IPS-NIHi7 (cell line): ENCODE data around the gene PKMYT1.

Experiments used
- DNase-seq: peaks from one replicate; pipeline ENCODE4 v3.0.0; 2012; ENCODE audit warnings: mixed read lengths; ENCODE audit errors: extremely low spot score

The PKMYT1 gene

DNA sequence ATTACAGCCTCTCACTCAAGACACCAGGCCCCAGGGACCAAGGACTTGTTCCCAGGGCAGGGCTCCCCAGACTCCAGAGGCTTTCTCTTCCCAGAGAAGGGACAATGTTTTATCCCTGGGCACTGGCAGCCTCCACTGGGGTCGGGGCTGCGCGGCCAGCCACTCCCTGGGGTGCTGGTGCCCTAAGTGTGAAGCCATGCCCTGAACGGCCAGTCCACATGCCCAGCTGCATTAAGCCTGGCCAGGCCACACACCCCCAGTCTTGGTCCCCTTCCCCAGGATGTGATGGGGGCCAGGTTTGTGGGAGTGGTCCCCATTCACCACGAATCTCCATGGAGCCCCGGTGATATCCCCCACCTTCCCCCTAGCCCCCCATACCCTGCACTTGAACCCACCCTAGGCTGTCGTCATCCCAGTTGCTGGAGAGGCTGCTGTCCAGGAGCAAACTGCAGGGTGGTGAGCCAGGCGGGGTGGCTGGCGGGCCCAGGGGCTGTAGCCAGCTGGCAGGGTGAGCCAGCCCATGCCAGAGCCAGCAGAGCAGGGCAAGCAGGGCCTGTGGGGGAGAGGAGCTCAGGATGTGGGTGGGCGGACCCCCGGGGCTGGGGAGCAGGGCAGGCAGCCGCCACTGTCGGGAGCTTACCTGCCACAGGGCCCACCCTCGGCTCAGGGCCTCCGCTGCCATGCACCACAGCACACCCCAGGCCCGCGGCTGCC, 6.5 kb downstream of the PKMYT1 start:
- no peak for DNase-seq

DNA sequence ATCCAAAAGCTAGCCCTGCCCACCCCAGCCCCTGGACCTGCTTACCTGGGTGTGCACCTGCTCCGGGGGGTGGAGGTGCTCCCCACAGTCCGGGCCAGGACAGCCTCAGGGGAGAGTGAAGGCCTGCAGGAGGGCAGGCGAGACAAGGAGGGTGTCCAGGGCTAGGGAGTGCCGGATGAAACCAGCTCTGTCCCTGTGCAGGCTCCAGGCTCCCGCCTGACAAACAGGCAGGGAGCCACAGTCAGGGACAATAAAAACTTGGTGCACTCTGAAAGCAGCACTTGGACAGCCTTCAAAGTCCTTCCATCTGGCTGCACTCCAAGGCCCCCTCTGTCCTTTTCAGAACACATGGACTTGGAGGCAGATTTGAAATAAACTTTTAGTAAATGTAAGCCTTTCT, 7.2 kb downstream of the PKMYT1 start:
- DNase-seq, result no peak

DNA sequence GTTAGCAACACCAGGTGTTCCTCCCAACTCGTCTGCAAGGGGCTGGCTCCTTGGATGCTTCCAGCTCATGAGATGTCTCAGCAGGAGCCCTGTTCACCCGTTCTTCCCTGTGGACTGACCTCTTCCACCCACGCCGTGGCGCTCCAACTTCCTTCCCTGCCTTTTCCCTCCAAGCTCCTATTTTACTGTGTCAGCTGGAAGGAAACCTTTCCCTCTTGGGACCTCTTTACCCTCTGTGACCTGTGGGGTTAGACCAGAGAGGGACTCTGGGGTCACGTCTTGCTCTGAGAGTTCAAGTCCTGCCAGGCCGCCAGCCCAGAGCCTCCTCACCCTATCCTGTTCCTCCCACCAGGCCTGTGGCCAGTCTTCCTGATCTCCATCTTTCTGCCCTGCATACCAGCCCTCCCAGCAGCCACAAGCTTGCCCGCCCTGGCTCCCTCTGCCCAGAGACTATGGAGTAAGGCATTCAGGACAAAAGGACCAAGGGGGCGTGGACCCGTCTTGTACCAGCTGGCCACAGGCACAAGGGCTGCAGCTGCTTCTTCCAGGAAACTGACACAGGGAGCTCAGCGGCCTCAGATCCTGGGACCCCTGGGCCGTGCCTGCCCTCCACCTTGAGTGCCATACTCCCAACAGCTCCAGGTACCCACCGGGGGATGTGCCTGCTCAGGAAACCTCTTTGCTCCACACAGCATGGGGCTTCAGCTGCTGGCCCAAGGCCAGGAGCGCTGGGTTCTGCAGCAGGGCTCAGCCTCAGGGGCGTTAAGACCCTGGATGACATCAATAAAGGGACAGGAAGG, 8.1 kb downstream of the PKMYT1 start:
- no peak for DNase-seq

DNA sequence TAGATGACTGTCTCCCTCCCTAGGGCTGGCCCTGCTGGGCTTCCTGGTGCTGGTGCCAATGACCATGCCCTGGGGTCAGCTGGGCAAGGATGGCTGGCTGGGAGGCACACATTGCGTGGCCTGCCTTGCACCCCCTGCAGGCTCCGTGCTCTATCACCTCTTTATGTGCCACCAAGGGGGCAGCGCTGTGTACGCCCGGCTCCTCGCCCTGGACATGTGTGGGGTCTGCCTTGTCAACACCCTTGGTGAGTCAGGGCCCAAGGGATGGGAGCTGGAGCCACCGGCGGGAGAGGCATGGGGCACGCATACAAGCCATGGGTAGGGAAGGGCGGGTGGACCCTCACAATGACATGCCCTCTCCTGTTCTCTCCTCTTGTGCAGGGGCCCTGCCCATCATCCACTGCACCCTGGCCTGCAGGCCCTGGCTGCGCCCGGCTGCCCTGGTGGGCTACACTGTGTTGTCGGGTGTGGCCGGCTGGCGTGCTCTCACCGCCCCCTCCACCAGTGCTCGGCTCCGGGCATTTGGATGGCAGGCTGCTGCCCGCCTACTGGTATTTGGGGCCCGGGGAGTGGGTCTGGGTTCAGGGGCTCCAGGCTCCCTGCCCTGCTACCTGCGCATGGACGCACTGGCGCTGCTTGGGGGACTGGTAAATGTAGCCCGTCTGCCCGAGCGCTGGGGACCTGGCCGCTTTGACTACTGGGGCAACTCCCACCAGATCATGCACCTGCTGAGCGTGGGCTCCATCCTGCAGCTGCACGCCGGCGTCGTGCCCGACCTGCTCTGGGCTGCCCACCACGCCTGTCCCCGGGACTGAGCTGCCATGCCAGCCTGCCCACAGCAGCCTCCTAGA, 8.9 kb downstream of the PKMYT1 start:
- DNase-seq, result no peak

DNA sequence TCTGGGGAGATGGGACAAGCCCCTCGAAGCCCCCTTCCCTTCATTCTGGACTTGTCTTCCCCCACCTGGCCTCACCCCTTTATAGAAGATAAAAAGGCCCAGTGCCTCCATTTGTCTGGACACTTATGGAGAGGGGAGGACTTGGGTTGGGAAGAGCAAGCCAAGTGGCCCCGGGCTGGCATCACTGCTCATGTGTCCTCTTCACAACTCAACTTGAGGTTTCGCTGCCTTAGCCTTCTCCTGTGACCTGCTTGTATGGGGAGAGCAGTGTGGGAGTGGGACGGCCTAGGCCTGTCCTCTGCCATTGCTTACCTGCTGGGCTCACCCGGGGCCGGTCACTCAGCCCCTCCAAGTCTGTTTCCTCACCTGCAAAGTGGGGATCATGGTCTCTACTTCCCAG, 9.7 kb downstream of the PKMYT1 start:
- DNase-seq, result no peak

DNA sequence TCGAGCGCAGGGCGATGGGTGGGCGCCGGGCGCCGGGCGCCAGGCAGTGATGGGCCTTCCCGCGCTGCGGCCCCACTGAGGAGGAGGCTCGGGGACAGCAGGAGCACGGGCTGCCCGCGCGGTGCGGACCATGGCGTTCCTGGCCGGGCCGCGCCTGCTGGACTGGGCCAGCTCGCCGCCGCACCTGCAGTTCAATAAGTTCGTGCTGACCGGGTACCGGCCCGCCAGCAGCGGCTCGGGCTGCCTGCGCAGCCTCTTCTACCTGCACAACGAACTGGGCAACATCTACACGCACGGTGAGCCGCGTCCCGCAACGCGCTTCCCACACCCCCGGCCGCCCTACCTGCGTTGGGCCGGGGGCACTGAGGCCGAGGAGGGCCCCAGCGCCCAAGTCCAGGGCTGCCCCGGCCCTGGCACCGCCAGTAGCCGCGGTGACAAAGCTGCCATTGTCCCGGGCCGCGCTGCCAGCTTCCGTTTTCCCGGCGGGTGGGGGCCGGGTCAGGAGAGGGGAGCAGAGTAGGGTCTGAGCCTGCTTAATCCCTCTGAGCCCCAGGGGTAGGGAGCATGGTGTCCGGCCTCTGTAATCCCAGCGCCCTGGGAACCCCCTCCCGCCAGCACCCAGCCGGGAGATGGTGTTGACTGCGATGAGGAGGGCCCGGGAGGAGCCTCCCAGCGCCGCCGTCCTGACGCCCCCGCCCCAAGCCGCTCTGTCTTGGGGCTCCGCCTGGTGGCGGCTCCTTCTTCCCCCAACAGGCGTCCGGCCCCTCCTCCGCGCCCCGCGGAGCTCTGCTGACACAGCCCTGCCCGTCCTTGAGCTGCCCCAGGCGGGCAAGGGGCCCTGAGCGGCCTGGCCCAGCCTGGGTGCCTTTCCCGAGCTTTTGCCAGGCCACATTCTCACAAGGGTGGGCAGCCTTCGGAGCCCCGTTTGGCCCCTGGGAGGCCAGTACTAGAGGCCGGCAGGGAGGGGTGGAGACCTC, 10.4 kb downstream of the PKMYT1 start:
- peak; percentile 83 for DNase-seq

DNA sequence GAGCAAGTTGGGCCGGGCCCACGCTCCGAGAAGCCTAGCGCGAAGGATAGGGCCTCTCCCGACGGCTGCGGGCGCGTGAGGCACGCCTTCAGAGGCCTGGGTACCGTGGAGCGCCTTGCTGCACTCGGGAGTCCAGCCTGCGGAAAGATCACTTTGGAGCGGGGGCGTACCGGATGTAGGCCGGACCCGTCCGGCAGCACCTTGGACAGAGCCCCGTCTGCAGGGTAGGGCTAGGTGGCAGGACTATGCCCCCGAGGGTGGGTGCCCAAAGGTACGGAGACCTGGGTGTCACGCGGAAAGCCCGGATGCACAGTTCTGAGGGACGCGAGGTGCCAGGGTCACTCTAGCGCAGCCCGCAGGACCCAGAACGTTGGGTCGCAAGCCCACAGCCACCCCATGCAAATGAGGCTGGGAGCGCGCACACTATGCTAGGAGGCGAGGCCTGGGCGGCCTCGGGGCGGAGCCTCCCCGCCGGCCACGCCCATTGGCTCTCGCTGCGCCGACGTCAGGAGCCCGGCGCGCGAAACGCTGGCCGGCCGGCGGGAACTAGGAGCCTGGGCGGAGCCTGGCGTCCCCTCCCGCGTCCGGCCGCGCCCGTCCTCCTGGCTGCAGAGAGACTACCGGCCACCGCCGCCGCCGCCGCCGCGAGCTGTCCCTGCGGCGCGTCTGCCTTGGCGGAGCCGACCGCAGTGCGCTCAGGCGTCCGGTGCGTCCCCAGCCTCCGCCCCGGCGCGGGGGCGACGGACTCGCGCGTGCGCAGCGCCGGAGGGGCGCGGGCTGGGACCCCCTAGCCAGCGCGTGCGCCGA, 11.3 kb downstream of the PKMYT1 start, which contains the start of gene PAQR4:
PAQR4 (plus strand) TSS at position 611 of the 807 bp plus-strand sequence. CDS start 327 bp downstream, outside the sequence.
- DNase-seq, result peak; percentile 89

DNA sequence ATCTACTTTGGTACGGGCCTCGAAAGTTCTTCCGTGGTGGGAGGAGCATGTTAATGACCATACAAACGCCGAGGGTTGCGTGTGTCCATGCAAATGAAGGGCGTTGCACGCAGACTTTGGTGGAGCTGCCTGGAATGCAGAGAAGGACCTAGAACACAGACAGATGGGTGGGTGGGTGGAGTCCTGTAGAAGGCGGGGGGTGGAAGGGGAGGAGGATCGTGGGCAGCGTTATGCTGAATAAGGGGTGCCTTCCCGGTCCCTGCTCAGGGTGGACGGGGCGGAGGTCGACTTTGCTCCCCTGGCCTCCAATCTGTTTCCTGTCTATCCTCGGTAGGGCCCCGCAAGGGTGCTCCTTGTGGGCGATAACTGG, 11.9 kb downstream of the PKMYT1 start:
- no peak for DNase-seq

DNA sequence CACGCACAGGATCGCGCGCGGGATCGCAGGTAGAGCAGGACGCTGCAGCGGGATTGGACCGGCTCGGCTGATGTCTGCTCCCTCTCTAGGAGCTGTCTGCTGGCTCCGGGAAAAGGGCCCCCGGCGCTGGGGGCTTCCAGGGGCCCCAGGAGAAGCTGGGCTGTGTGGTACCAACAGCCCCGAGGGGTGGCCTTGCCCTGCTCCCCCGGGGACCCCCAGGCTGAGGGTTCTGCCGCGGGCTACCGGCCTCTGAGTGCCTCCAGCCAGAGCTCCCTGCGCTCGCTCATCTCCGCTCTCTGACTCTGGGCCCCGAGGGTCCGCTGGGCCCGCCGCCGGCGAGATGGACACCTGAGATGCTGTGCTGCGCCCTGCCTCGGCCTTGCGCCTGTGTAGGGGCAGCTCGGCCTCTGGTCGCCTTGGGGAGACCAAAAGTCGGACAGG, 12.5 kb downstream of the PKMYT1 start:
- DNase-seq, result no peak

DNA sequence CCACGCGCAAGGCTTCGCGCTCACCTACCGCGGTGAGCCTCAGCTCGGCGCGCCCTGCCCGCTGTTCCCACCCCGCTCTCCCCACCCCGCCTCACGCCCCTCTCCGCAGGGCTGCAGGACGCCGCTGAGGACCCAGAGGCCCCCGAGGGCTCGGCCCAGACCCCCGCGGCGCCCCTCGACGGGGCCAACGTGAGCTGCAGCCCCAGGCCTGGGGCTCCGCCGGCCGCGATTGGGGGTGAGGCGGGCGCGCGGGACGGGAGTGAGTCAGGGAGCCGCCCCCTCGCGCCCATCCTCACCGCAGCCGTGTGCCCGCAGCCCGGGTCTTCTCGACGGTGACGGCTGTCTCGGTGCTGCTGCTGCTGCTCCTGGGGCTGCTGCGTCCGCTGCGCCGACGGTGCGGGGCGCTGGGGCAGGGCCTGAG, 13.0 kb downstream of the PKMYT1 start:
- DNase-seq, result no peak

DNA sequence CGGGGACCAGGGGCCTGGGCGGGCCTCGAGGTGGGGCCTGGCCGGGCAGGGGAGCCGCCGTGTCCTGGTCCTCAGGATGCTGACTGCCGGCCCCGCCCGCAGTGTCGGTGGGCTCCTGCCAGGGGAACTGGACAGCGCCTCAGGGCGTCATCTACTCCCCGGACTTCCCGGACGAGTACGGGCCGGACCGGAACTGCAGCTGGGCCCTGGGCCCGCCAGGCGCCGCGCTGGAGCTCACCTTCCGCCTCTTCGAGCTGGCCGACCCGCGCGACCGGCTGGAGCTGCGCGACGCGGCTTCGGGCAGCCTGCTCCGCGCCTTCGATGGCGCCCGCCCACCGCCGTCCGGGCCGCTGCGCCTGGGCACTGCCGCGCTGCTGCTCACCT, 13.4 kb downstream of the PKMYT1 start:
- DNase-seq, result no peak

DNA sequence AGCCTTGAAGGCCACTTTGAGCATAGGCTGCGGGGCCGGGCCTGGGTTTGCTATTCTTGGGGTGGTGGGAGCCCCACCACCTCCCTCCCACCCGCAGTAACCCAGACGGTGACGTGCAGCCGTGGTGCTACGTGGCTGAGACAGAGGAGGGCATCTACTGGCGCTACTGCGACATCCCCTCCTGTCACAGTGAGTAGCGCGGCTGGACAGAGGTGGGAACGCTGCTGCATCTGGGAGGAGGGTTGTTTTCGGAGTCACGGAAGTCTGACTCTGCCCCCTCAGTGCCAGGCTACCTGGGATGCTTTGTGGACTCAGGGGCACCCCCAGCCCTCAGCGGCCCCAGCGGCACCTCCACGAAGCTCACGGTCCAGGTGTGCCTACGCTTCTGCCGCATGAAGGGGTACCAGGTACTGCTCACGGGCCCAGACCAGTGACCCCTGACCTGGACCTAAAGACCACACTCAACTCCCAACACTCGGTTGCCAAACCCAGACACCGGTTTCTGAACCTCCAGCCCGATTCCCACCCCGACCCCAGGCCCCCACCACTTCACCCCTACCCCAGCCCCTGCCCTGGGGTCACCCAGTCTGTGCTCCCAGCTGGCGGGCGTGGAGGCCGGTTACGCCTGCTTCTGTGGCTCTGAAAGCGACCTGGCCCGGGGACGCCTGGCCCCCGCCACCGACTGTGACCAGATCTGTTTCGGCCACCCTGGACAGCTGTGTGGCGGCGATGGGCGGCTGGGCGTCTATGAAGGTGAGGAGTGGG, 14.0 kb downstream of the PKMYT1 start:
- DNase-seq, result no peak

DNA sequence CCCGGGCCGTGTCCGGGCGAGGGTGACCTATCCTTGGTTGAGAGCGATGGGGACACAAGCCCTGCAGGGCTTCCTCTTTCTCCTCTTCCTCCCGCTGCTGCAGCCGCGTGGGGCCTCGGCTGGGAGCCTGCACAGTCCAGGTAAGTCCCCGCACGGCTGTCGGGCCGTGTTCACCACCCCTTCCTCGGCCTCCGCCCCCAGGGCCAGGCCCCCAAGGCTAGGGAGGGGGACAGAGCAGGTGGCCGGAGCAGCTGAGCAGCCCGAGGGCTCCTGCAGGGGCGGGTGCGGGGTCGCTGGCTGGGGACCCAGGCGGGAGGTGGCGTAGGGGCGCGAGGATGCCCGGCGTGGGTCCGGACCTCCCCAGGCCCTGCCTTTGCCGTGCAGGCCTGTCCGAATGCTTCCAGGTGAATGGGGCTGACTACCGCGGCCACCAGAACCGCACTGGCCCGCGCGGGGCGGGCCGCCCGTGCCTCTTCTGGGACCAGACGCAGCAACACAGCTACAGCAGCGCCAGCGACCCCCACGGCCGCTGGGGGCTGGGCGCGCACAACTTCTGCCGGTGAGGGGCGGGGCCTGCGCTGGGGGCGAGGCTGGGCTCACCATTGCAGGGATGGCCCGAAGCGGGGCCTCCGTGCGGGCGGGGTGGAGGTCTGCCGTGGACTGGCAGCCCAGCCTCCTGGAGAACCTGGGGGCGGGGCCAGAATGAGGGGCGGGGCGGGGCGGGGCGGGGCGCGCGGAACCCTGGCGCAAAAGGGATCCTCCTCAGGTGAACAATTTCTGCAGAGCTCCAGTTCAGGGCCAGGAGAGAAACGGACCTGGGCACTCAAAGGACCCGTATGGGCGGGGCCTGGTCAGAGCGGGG, 15.5 kb downstream of the PKMYT1 start:
- peak; percentile 93 for DNase-seq

DNA sequence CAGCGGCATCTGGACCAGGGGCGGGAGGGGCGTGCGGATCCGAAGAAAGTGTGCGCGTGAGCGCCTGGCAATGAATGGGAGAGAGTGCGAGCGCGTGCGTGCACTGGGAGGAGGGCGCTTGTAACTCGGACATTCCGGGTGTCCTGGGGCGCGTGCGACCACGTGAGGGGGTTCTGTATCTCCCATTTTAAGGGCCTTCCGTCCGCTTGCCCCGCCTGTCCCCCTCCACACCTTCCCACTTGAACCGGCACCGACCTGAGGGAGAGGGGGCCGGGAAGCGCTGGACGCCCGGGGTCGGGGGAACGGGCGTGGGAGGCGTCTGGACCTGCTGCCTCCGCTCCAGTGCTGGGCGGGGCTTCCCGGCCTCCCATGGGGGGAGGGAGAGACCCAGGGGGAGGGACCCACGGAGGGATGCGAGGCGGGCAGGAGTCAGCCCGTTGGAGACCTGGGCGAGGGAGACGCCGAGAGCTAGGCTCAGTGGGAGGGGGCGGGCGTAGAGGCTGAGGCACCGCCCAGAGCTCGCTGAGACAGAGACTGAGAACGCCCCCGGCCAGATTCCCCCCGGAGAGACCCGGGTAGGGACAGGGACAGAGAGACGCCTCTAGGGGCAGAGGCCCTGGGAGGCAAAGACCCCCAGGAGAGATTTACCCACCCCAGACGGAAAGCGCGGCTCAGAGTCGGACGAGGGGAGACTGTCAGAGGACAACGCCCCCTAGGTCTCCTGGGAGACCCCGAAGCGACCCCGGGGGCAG, 16.3 kb downstream of the PKMYT1 start, which contains the start of gene KREMEN2:
KREMEN2 (plus strand) TSS at position 553 of the 752 bp plus-strand sequence. CDS start 246 bp downstream, outside the sequence.
- DNase-seq, result peak; percentile 69

DNA sequence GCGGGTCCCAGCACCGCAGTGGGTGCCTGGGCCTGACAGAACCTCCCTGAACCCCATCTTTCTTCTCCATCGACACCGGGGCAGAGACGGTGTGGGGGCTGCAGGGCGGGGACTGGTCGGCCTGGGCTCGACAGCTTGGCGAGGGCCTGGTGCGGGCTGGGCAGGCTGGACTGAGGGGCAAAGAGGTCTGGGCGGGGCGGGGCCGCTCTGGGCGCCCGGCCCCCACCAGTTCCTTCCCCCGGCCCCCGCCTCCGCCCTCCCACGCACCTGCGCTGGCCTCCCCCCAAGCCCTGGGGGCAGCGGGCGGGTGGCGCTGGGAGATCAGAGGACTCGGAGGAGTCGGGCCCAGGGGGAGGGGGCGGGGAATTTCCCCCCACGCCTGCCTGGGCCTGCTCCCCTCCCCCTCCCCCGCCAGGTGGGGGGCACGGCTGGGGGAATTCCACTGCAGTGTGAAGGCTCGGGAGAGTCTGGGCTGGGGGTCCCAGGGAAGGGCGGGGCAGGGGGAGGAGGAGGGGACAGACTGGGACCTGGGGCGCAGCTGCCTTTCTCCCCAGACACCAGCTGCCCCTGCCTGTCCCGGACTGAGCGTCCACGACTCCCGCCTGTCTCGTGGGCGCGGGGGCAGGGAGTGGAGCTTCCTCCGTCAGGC, 17.0 kb downstream of the PKMYT1 start:
- peak; percentile 41 for DNase-seq

DNA sequence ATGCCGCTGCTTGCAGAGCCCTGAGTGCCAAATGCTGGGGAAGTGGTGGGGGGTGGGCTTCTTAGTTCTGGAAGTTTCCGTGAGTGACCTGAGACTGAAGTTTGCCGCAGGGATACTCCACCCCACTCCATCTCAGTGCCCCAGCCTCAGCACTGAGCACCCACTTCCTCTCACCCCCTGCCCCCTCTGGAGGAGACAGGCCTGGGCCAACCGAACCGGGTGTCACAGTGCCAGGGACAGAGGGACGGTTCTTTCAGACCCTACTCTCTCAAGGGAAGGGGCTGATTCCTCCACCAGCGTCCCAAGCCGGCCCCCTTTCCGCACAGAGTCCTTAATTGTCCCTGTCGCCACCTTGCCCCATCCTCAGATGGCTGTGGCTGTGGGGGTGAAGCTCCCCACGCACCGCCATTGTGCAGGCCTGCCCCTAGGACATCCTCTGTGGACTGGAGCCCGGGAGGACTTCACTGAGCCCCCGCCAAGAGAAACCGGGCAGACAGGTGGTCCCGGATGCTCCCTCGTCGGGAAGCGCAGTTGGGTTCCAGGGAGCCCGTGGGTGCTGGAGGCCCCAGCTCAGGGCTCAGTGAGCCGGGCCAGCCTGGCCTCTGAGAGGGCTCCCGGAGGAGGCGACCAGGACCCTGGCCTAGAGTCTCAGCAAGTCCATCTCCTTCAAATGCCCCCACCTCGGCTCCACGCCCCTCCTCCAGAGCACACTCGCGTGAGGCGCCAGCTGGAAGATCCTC, 17.7 kb downstream of the PKMYT1 start:
- no peak for DNase-seq
